Astrocyte (in vitro differentiated cells and primary cell): ENCODE data around the gene JOSD2.

Experiments used
- EZH2 ChIP-seq: IDR thresholded peaks from 2 replicates; pipeline ENCODE4 v1.6.1; 2012; ENCODE audit warnings: mild to moderate bottlenecking, low read length, inconsistent platforms; ENCODE audit not compliant: insufficient read depth
- TF ChIP-seq, protein P1 (sequence below): IDR thresholded peaks from 2 replicates; pipeline ENCODE4 v1.5.1; 2011; ENCODE audit warnings: low read depth, mild to moderate bottlenecking, inconsistent platforms, low read length, moderate library complexity; ENCODE audit not compliant: insufficient read depth

DNA sequence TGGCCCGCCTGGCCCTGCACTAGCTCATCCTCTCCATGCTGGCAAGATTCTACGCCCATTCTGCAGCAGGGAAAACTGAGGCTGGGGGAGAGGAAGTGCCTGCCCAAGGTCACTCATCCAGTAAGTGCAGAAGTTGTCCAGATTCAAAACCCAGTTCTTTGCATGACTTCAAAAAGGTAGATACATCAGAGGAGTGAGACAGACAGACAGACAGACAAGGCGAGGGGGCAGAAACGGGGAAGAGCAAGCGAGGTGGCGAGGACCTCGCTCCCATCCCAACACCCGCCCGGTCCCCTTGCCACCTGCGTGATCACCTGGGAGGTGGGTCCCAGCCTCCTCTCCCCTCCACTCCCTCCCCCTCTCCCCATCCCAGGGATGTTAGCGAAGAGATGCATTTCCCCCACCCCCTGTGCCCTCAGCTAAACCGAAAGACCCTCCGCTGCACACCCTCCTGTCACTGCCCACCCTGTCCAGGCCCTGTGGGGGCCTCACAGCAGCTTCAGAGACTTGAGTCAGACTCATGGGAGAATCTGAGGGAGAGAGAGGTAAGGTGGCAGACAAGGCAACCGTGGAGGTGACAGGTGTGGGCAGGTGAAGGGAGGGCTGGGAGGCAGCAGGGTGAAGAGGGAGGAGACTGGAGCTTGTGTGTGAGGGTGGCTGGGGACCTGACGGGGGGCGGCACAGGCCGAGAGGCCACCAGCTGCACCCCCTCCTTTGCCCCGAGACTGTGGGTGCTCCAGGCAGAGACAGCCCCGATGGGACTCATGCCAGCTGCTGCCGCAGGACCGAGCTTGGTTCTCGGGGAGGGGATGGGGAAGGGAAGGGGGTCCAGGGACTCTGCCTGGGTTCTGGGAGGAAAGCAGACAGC, 38.3 kb upstream of the JOSD2 start:
- TF ChIP-seq, protein P1, sequence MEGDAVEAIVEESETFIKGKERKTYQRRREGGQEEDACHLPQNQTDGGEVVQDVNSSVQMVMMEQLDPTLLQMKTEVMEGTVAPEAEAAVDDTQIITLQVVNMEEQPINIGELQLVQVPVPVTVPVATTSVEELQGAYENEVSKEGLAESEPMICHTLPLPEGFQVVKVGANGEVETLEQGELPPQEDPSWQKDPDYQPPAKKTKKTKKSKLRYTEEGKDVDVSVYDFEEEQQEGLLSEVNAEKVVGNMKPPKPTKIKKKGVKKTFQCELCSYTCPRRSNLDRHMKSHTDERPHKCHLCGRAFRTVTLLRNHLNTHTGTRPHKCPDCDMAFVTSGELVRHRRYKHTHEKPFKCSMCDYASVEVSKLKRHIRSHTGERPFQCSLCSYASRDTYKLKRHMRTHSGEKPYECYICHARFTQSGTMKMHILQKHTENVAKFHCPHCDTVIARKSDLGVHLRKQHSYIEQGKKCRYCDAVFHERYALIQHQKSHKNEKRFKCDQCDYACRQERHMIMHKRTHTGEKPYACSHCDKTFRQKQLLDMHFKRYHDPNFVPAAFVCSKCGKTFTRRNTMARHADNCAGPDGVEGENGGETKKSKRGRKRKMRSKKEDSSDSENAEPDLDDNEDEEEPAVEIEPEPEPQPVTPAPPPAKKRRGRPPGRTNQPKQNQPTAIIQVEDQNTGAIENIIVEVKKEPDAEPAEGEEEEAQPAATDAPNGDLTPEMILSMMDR = no peak
- no peak for TF ChIP-seq EZH2
